GM13976 (cell line): ENCODE results near the gene PUS7L.

Source experiments
- DNase-seq: peaks from one replicate; pipeline ENCODE4 v3.0.0; 2012; ENCODE audit warnings: low spot score
- CTCF ChIP-seq: IDR thresholded peaks from 2 replicates; pipeline ENCODE4 v1.5.1; 2012; ENCODE audit warnings: borderline replicate concordance, mild to moderate bottlenecking; ENCODE audit not compliant: insufficient read depth; ENCODE audit errors: extremely low read depth, missing control alignments, control extremely low read depth
- in situ Hi-C: fragments of 300-500 bp; cut with MboI; formaldehyde crosslinking; loops from one replicate; pipeline ENCODE4 v1.12.0; 2022; ENCODE audit warnings: low sequenced_read_pairs, mixed read lengths, inconsistent platforms; ENCODE audit not compliant: unreplicated experiment

The PUS7L gene

GRCh38 chr12:43750814-43751213, 7.8 kb downstream of the PUS7L start:
- in situ Hi-C loops: no loop called here
- no peak for DNase-seq
- no peak for TF ChIP-seq CTCF

GRCh38 chr12:43749016-43749415, 9.6 kb downstream of the PUS7L start:
- in situ Hi-C loops: no loop called here
- no peak for TF ChIP-seq CTCF
- no peak for DNase-seq

- in situ Hi-C loops: no loop called here
- no peak for DNase-seq
- TF ChIP-seq CTCF: no peak
These were observed 13.8 kb downstream of the PUS7L start for GRCh38 chr12:43744826-43745225.

- TF ChIP-seq CTCF: no peak
- no peak for DNase-seq
- in situ Hi-C loops: no loop called here
These were observed 16.5 kb downstream of the PUS7L start for GRCh38 chr12:43742106-43742505.

- peak; percentile 20 for DNase-seq
- TF ChIP-seq CTCF: no peak
- in situ Hi-C loops: no loop called here
These were observed 18.0 kb downstream of the PUS7L start for GRCh38 chr12:43740511-43741100.

GRCh38 chr12:43737646-43738045, 20.9 kb downstream of the PUS7L start:
- in situ Hi-C loops: no loop called here
- TF ChIP-seq CTCF: no peak
- DNase-seq: no peak

- no peak for DNase-seq
- TF ChIP-seq CTCF: no peak
- in situ Hi-C loops: no loop called here
These were observed 21.6 kb downstream of the PUS7L start for GRCh38 chr12:43736927-43737440.
